Keratinocyte (primary cell): Measurements from ENCODE around the gene AHNAK2. TPM values are rescaled to one million over a fixed set of nuclear protein-coding genes. Genes with fewer than 3 reads are reported as not detected.

Experiments used
- DNase-seq: peaks from one replicate; pipeline ENCODE4 v3.0.0-alpha.2; 2011; ENCODE audit warnings: low read depth, missing footprints, low spot score
- FAIRE-seq: peaks from 2 replicates; lab custom pipeline; 2011; peaks lifted over from hg19 to GRCh38; lab: Jason Lieb, UNC
- H2AFZ ChIP-seq: 2 replicates; pipeline ENCODE4 v1.6.0; 2012; ENCODE audit warnings: low read length, control low read depth, inconsistent platforms; ENCODE audit not compliant: control insufficient read depth
- H3K27ac ChIP-seq: 2 replicates; pipeline ENCODE4 v1.5.1; 2011; ENCODE audit warnings: low read length; ENCODE audit not compliant: control insufficient read depth, insufficient read depth
- H3K27me3 ChIP-seq: 3 replicates; pipeline ENCODE4 v1.6.0; 2011; ENCODE audit warnings: low read length; ENCODE audit not compliant: control insufficient read depth, insufficient read depth; ENCODE audit errors: extremely low read depth
- H3K36me3 ChIP-seq, 2 experiments: 2 replicates in 1 of 2; 3 replicates in 1 of 2; pipeline ENCODE4 v1.5.1; 2011; ENCODE audit warnings: low read length in 2 of 2, mild to moderate bottlenecking in 1 of 2; ENCODE audit not compliant: control insufficient read depth in 2 of 2, insufficient read depth in 2 of 2; ENCODE audit errors: extremely low read depth in 1 of 2
- H3K4me1 ChIP-seq: 3 replicates; pipeline ENCODE4 v1.5.1; 2011; ENCODE audit warnings: low read length; ENCODE audit not compliant: control insufficient read depth, insufficient read depth; ENCODE audit errors: extremely low read depth
- H3K4me2 ChIP-seq: 3 replicates; pipeline ENCODE4 v1.6.0; 2011; ENCODE audit warnings: low read depth, low read length; ENCODE audit not compliant: control insufficient read depth, insufficient read depth; ENCODE audit errors: extremely low read depth
- H3K4me3 ChIP-seq, 3 experiments: fragments of 200-600 bp in 1 of 3; sonication (generic) in 1 of 3; 2 replicates in 2 of 3; 3 replicates in 1 of 3; pipeline ENCODE4 v1.5.1; 2011 to 2016; ENCODE audit warnings: low read length in 3 of 3, mild to moderate bottlenecking in 3 of 3, control low read depth in 2 of 3, inconsistent platforms in 1 of 3, low read depth in 1 of 3, mixed read lengths in 1 of 3, mixed run types in 1 of 3, moderate library complexity in 1 of 3; ENCODE audit not compliant: control insufficient read depth in 2 of 3, insufficient read depth in 2 of 3; ENCODE audit errors: extremely low read depth in 1 of 3
- H3K79me2 ChIP-seq: 2 replicates; pipeline ENCODE4 v1.6.0; 2012; ENCODE audit warnings: low read length; ENCODE audit not compliant: control insufficient read depth, insufficient read depth
- H3K9ac ChIP-seq: 3 replicates; pipeline ENCODE4 v1.6.0; 2011; ENCODE audit warnings: low read length; ENCODE audit not compliant: control insufficient read depth, insufficient read depth; ENCODE audit errors: extremely low read depth
- H3K9me1 ChIP-seq: 3 replicates; pipeline ENCODE4 v1.6.0; 2011; ENCODE audit warnings: low read length; ENCODE audit not compliant: control insufficient read depth, insufficient read depth; ENCODE audit errors: extremely low read depth
- H3K9me3 ChIP-seq: 2 replicates; pipeline ENCODE4 v1.5.1; 2012; ENCODE audit warnings: low read depth, low read length; ENCODE audit not compliant: control insufficient read depth
- H4K20me1 ChIP-seq: 3 replicates; pipeline ENCODE4 v1.6.0; 2011; ENCODE audit warnings: low read length; ENCODE audit not compliant: control insufficient read depth, insufficient read depth; ENCODE audit errors: extremely low read depth
- CTCF ChIP-seq, 3 experiments: IDR thresholded peaks in 1 of 3; conservative IDR thresholded peaks in 1 of 3; optimal IDR thresholded peaks in 1 of 3; 2 replicates in 2 of 3; 3 replicates in 1 of 3; pipeline versions ENCODE3 to v1.5.1; 2011; ENCODE audit warnings: low read length in 3 of 3, mild to moderate bottlenecking in 3 of 3, moderate library complexity in 2 of 3, control low read depth in 1 of 3, inconsistent platforms in 1 of 3; ENCODE audit not compliant: insufficient read depth in 2 of 3; ENCODE audit errors: extremely low read depth in 1 of 3
- EZH2 ChIP-seq: IDR thresholded peaks from one replicate; pipeline ENCODE4 v1.6.1; 2012; ENCODE audit warnings: inconsistent platforms, mild to moderate bottlenecking, low read length, moderate library complexity
- dilution Hi-C: fragments of 300-500 bp; cut with MboI; formaldehyde crosslinking; loops from one replicate; pipeline ENCODE4 v1.7.0; 2020; ENCODE audit warnings: low sequenced_read_pairs; ENCODE audit not compliant: extremely low pct_ligation_motif_present
- polyA plus RNA-seq, 5 experiments: library from polyadenylated mRNA; depleted of rRNA in 3 of 5; stranded (reverse) in 3 of 5; stranded (forward) in 1 of 5; unstranded in 1 of 5; fragments of >200 nt; gene quantifications; 1 replicate in 1 of 5; 2 replicates in 3 of 5; 3 replicates in 1 of 5; pipeline versions ENCODE4 v1.2.1 to v1.2.3, GENCODE V29; 2011 to 2012; ENCODE audit warnings: missing spikeins in 2 of 5, low read depth in 1 of 5, low replicate concordance in 1 of 5

Gene AHNAK2
- polyA plus RNA-seq, 1 donor (not counting 4 experiments of a cell fraction or from before 2014, with no cell fraction given): 164 TPM

GRCh38 chr14:104938960-104939359 lies 39.2 kb downstream of the AHNAK2 start:
- Histone ChIP-seq H3K9me3 (no peaks in the 10 kb centered on the region), H3K27ac (no peak overlapping the region), H3K4me3 (no peak overlapping the region), H3K9me1 (peaks cover 2% of the 10 kb centered on the region), H4K20me1 (no peaks in the 10 kb centered on the region), H3K9ac (no peak overlapping the region), H3K4me2 (no peak overlapping the region), H3K27me3 (peaks cover 6% of the 10 kb centered on the region), H3K36me3 (peaks cover 27 to 36% of the 10 kb centered on the region in 2 experiments), H3K4me1 (no peaks in the 10 kb centered on the region), H3K79me2 (no peaks in the 10 kb centered on the region), H2AFZ (no peak overlapping the region)
- FAIRE-seq (no peak), DNase-seq (no peak)
- dilution Hi-C loops: no loop called here
- no peak for TF ChIP-seq CTCF (optimal IDR thresholded peaks at IDR 0.05 in 1 of 3, IDR thresholded peaks at IDR 0.05 in 1 of 3, conservative IDR thresholded peaks at IDR 0.05 in 1 of 3; ENCODE audit: extremely low read depth in 1 of 3, insufficient read depth in 2 of 3, low read length in 3 of 3)
- TF ChIP-seq EZH2: no peak

- H3K4me3 ChIP-seq: no peak overlapping the region
- H3K4me2 ChIP-seq: no peak overlapping the region
- DNase-seq (no peak), FAIRE-seq (no peak)
- H3K4me1 ChIP-seq: no peaks in the 10 kb centered on the region
- no peak overlapping the region for H2AFZ ChIP-seq
- peaks cover 6% of the 10 kb centered on the region for H3K27me3 ChIP-seq
- peaks cover 2% of the 10 kb centered on the region for H3K9me1 ChIP-seq
- no peaks in the 10 kb centered on the region for H3K79me2 ChIP-seq
- dilution Hi-C loops: no loop called here
- peaks cover 27 to 33% of the 10 kb centered on the region in 2 experiments for H3K36me3 ChIP-seq
- H3K9ac ChIP-seq: no peak overlapping the region
- H4K20me1 ChIP-seq: no peaks in the 10 kb centered on the region
- no peak overlapping the region for H3K27ac ChIP-seq
- TF ChIP-seq CTCF (optimal IDR thresholded peaks at IDR 0.05 in 1 of 3, IDR thresholded peaks at IDR 0.05 in 1 of 3, conservative IDR thresholded peaks at IDR 0.05 in 1 of 3; ENCODE audit: extremely low read depth in 1 of 3, insufficient read depth in 2 of 3, low read length in 3 of 3): no peak
- TF ChIP-seq EZH2: no peak
- no peaks in the 10 kb centered on the region for H3K9me3 ChIP-seq
Observed at GRCh38 chr14:104938436-104938835, 39.7 kb downstream of the AHNAK2 start.
